HG03108 (cell line): ENCODE results near the gene GAMT.
A peak's percentile ranks its signal among the peaks of the same experiment; 100 is the strongest.

Experiments used
- ATAC-seq: cut with Tn5 transposase; IDR thresholded peaks from one replicate; pipeline ENCODE4 v1.9.1; 2021; ENCODE audit warnings: moderate library complexity; ENCODE audit not compliant: unreplicated experiment

GAMT gene

DNA sequence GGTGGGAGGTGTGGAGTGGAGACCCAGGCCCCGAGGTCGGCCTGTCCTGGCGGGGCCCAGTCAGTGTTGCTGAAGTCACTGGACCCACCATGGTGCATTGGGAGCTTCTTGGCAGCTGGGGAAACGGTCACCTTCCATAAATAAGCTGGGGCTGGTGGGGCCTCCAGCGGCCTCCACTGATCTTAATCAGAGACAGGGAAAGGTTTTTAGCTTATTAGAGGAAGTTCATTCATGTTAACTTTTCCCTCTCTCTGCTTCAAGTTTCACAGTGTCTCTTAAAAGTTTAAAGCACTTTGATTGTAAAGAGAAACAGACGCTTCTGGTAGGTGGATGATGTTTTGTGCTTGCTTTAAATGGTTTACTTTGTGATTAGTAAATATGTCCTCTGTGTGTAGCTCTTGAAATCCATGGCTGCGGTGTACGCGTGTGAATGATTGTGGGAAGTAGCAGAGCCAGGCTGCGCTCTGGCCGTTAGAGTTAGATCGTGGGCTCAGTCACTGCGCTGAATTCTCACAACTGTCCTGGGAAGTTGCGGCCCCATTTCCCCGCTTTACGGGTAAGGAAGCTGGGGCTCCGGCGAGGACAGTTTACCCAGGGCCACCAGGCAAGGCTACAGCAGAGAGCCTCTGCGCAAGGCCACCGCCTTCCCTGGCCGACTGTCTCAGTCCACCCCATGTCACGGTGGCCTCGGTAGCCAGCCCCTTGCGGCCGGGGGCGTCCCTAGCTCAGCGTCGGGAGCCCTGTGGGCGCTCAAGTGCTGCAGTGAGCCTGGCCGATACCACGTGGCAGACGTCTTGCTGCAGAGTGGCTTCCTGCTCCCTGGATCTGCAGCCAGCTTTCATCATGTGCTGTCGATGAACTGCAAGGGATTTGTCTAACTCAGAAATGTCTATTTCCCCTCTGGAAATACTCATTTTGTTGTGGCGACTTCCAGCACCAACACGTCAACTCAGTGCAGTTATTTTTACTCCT, 34.2 kb downstream of the GAMT start:
- no peak for ATAC-seq

GRCh38 chr19:1366296-1366695, 35.0 kb downstream of the GAMT start:
- no peak for ATAC-seq

DNA sequence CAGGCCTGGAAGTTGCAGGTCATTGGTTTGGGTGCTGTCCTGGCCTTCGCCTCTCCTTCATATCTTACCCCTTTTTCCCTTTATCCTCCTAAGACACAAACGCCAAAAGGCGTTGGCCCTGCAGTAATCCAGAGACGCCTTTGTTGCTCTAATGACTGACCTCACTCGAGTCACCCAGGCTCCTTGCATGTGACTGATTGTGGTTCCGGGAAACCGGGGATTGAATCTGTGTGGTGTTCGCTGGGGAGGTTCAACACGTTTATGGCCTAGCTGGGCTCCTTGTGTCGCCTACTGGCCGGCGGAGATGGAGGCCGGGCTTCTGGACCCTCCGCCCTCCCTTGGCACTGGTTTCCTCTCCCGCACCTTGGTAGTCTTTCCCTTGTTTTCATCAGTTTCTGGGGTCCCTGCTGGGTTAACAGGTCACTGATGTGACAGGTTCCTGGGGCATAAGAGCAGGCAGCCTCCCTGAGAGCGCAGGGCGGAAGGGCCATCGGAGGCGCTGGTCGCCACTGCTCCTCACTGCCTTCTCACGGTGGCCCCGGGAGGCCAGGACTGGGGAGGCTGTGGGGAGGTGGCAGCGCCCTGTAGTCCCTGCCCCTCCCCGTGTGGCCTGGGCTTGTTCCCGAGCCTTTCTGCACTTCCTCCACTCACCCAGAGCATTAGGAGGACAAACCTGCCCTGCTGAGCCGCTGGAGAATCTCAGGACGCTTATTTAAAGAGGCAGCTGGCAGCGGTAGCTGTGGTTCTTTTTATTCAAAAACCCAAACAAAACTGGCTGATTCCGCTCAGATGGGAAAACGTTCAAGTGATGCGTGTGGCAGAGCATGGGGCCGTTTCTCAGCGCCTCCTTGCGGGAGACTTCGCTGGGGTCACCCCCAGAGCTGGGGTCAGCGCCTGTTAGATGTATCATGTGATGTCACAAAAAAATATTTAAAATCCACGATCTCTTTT, 35.7 kb downstream of the GAMT start:
- no peak for ATAC-seq

- ATAC-seq = no peak
Measured at GRCh38 chr19:1364070-1364704, 37.2 kb downstream of the GAMT start.

DNA sequence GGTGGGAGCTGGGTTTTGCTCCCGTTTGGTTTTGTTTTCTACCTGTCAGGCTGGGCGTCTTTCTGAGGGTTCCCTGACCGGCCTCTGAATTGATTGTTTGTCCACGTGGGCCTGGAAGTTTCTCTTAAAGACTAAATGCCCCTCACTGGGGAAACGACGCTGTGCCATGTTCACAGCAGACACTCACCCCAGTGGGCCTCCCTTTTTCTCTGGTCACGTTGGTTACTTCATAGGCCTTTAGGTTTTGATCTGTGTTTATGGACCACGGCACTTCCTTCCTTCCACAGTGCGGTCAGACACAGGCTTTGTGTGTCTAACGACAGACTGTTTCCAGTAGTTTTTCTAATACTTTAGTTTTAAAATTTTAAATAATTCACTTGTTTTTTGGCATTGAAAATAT, 37.7 kb downstream of the GAMT start:
- ATAC-seq = no peak

DNA sequence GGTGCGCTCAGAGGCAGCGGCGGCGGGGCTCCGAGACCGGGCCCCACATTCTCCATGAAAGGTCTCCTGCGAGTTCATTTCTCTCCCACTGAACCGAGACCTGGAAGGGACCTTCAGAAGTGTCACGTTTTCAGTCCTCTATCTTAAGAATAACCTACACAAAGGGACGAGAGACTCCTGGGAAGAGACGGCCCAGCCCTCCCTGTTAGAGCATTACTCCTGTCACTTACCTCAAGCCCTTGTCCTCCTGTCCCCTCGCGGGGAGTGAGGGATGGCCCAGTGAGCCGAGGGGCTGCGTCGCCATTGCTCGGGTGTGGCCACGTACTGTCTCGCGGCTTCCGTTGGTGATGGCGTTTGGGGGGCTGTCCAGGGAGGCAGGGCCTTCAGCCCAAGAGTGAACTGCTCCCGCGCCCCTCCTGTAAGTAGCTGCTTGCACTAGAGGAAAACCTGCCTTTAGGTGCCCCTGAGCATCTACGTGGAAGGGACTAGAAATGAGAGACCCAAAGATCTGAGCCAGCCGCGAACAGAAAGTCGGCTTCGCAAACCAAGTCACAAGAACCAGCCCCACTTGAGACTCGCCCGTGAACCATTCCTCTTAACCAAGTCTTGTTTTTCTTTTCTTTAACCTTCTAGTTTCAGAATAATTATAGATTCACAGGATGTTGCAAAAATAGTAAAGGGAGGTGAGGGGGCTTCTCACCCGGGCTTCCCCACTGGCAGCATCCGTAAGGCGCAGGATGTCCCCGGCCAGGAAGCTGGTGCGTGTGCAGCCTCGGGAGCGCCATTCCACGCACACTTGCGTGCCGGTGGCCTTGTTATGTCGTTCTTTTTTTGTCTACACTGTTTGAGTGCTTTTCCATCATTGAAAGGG, 38.7 kb downstream of the GAMT start:
- ATAC-seq = no peak

DNA sequence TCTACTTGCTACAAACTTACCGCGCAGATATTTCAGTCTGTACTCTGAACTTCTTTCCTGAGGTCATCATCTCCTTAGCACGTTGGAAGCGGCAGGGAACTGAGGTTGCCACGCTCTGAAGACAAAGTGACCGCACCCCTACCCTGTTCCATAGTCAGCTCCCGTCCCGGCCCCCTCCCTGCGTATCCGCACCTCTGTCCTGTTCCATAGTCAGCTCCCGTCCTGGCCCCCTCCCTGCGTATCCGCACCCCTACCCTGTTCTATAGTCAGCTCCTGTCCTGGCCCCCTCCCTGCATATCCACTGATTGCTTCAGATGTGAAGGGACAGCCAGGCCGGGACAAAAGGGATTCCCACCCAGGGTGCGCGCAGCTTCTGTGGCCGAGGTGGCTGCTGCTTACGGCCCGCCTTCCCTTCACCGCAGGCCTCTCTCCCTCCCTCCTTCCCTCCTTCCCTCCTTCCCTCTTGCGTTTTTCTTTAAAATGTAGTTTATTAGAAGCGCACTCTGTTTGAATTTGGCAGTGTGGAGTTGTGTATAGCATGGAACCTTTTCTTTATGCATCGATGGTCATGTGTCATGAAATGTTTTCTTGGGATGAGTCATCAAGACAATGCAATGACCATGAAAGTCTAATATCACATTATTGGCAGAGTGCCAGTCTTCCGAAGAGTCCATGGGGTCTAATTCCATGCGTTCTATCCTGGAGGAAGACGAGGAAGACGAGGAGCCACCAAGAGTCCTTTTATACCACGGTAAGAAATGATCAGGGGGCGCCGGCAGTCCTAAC, 39.5 kb downstream of the GAMT start:
- ATAC-seq = no peak

GRCh38 chr19:1360818-1361461, 40.4 kb downstream of the GAMT start:
- no peak for ATAC-seq

DNA sequence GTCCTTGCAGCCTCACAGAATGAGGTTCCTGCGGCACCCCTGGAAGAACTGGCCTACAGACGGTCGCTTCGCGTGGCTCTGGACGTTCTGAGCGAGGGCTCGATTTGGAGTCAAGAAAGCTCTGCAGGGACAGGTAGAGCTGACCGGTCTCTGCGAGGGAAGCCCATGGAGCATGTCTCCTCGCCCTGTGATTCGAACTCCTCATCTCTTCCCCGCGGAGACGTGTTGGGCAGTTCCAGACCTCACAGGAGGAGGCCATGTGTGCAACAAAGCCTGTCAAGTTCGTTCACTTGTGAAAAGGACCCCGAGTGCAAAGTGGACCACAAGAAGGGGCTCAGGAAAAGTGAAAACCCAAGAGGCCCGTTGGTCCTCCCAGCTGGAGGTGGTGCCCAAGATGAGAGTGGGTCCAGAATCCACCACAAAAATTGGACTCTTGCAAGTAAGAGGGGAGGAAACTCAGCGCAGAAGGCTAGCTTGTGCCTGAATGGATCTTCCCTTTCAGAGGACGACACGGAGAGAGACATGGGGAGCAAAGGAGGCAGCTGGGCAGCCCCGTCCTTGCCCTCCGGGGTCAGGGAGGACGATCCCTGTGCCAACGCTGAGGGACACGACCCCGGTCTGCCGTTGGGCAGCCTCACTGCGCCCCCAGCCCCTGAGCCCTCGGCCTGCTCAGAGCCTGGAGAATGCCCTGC, 41.1 kb downstream of the GAMT start:
- no peak for ATAC-seq

DNA sequence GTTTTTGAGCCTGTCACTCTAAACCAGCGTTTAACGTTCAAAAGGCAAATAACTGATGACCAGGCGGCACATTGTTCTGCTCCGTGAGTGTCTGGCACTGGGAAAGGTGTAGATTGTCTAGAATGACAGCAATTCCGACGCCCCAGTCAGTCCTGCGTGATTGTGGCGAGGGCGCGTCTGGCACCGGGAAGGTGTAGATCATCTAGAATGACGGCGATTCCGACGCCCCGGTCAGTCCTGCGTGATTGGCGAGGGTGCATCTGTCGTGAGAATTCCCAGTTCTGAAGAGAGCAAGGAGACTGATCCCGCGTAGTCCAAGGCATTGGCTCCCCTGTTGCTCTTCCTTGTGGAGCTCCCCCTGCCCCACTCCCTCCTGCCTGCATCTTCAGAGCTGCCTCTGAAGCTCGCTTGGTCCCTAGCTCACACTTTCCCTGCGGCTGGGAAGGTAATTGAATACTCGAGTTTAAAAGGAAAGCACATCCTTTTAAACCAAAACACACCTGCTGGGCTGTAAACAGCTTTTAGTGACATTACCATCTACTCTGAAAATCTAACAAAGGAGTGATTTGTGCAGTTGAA, 43.7 kb downstream of the GAMT start:
- no peak for ATAC-seq

DNA sequence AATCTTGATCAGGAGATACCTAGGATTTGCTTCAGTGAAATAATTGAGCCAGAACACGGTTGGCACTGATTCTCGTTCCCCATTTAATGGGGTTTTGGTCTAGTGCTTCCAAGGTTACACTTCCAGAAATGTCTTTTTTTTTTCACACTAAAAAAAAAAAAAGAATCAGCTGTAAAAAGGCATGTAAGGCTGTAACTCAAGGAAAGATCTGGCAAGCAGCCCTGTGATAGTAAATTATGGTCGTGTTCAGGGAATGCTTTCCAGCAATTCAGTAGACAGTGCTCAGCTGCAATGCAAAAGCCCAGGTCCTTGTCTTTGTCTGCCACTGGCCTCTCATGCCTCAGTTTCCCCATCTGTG, 44.9 kb downstream of the GAMT start:
- no peak for ATAC-seq

GRCh38 chr19:1355568-1356507, 45.5 kb downstream of the GAMT start:
- no peak for ATAC-seq

GRCh38 chr19:1354970-1355567, 46.3 kb downstream of the GAMT start:
- ATAC-seq = peak; percentile 30

- ATAC-seq = no peak
Measured at GRCh38 chr19:1353144-1353543, 48.2 kb downstream of the GAMT start.

- no peak for ATAC-seq
Measured at GRCh38 chr19:1351381-1351851, 49.9 kb downstream of the GAMT start.

- ATAC-seq = no peak
Measured at GRCh38 chr19:1350867-1351266, 50.5 kb downstream of the GAMT start.
